Measurements from ENCODE around the gene SUSD1. TPM values are rescaled to one million over a fixed set of nuclear protein-coding genes. Genes with fewer than 3 reads are reported as not detected.
"Not testable (repeated sequence)": the region's sequence is repeated elsewhere in the genome, so short reads cannot be mapped to it uniquely, and the experiment has no call there.

SUSD1 gene
- total RNA-seq, 2 donors from 2014 or later, result 15.1 to 19.0 TPM

GRCh38 chr9:112080831-112081542 lies 94.1 kb downstream of the SUSD1 start:
- intact Hi-C loops (cut with DNase I), result no loop called here
- DNase-seq (ENCODE audit: low spot score), result no peak

DNA sequence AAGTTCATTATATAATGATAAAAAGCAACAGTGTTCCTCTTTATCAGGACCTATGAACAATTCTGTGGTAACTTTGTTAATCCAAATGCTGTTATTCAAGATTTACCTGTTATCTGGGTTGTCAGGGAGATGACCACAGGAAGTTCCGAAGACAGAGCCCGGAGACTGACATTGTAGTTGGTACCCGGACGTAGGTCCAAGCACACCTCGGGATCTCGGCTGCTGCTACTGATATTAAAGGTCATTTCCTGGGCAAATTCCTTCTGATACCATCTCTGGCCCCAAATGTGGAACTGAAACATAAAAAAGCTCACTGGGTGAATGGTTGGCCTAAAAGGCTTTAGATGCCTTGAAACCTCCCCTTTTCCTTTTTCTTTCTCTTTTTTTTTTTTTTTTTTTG lies 96.7 kb downstream of the SUSD1 start:
- intact Hi-C loops (cut with DNase I), result loop anchor here in 1 of 2 donors (2.0 to 10.0 kb wide), 2 partner anchors 184 to 318 kb away; partner anchors contain the start of gene UGCG
- no peak for DNase-seq (ENCODE audit: low spot score)

GRCh38 chr9:112076814-112077213 lies 98.3 kb downstream of the SUSD1 start:
- no peak for DNase-seq (ENCODE audit: low spot score)
- intact Hi-C loops (cut with DNase I), result loop anchor here in 1 of 2 donors (10.0 kb wide), 1 partner anchor 182 kb away; the partner anchor contains the start of gene UGCG

- no peak for DNase-seq (ENCODE audit: low spot score)
- intact Hi-C loops (cut with DNase I), result loop anchor here in 1 of 2 donors (10.0 kb wide), 1 partner anchor 180 kb away; the partner anchor contains the start of gene UGCG
Observed at GRCh38 chr9:112075009-112075378, 100.1 kb downstream of the SUSD1 start.

- intact Hi-C loops (cut with DNase I), result loop anchor here in 1 of 2 donors (10.0 kb wide), 1 partner anchor 180 kb away; the partner anchor contains the start of gene UGCG
- no peak for DNase-seq (ENCODE audit: low spot score)
Observed at GRCh38 chr9:112074250-112075008, 100.7 kb downstream of the SUSD1 start.

- not testable (repeated sequence) for DNase-seq (ENCODE audit: low spot score)
- intact Hi-C loops (cut with DNase I), result loop anchor here in 1 of 2 donors (10.0 kb wide), 1 partner anchor 179 kb away; the partner anchor contains the start of gene UGCG
Observed at GRCh38 chr9:112073639-112074173, 101.4 kb downstream of the SUSD1 start.

DNA sequence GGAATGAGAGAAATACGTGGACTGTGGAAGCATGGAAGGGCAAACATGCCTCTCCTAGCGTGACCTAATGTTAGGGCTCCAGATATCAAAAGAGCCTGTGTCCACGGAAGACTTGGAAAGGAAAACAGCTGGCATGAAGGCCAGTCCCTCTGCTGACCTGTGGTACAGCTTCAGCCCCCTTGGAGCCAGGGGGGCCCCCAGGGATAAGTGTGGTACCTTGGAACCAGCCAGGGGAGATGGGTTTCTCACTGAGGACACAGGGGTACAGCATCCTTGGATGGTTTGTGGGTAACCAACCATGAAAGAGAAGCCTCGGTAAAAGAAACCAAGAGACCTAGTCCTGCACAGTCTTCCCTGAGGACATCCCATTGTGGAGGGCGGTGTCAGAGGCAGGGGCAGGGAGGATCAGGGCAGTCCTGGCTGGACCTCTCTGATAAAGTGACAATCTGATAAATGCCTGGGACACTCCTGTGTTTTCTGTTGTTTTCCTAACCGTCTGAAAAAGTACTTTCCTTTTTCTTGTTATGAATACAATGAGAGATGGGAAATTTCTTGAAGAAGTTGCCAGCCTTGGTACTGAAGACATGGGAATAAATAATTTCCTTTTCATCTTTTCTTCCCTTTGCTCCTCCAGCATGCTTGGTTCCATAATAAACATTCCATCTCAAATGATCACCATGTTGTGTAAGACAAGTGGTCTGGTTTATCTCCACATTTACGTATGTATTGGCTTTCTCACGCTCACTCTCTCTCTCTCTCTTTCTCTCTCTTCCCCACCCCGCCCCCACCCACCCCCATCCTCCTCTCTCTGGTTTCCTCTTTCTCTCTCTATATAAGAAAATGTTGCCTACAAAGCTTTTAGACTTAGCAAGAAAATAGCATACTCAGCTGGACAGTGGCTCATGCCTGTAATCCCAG lies 102.1 kb downstream of the SUSD1 start:
- intact Hi-C loops (cut with DNase I), result loop anchor here in 1 of 2 donors (10.0 kb wide), 1 partner anchor 178 kb away; the partner anchor contains the start of gene UGCG
- DNase-seq (ENCODE audit: low spot score), result no peak

DNA sequence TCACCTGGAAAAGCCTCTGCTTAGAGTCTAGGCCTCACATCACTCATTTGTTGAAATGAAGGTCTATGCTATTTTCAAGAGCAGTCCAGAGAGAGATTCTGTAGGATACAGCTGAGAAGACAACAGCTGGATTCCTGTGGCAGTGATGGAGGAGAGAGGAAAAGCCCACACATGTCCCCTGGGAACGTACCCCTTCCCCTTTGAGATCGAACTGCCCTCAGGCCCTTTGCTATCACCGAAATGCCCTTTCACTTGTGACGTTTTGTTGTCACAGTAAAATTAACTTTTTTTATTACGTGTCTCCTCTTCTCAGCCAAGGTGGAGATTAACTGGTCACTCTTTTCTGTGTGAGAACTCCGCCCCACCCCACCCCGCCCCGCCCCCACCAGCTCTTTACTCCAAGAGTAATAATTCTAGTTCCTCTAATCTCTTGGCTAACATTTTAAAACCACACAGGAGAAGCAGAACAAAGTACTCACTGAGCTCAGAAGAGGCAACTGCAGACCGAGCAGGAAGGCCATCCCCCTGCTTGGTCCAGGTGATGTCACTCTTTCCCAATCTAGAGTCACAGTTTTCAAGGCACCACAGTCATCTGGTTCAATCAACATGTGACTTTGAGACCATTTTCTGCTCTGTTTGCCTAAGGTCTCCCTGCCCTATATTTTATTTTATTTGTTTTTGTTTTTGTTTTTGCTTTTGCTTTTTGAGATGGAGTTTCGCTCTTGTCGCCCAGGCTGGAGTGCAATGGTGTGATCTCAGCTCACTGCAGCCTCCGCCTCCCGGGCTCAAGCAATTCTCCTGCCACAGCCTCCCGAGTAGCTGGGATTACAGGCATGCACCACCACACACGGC lies 105.6 kb downstream of the SUSD1 start:
- intact Hi-C loops (cut with DNase I), result loop anchor here in 1 of 2 donors (10.0 kb wide), 1 partner anchor 175 kb away; the partner anchor contains the start of gene UGCG
- no peak for DNase-seq (ENCODE audit: low spot score)

GRCh38 chr9:112065806-112066606 lies 109.1 kb downstream of the SUSD1 start:
- DNase-seq (ENCODE audit: low spot score), result no peak
- intact Hi-C loops (cut with DNase I), result no loop called here

GRCh38 chr9:112064871-112065270 lies 110.2 kb downstream of the SUSD1 start:
- DNase-seq (ENCODE audit: low spot score), result no peak
- intact Hi-C loops (cut with DNase I), result no loop called here

- intact Hi-C loops (cut with DNase I), result no loop called here
Observed at GRCh38 chr9:112063586-112063985, 111.5 kb downstream of the SUSD1 start.

GRCh38 chr9:112063151-112063550 lies 111.9 kb downstream of the SUSD1 start:
- intact Hi-C loops (cut with DNase I), result no loop called here
- no peak for DNase-seq (ENCODE audit: low spot score)

More at GRCh38 chr9:112063586-112063985, 111.5 kb downstream of the SUSD1 start:
- DNase-seq (ENCODE audit: low spot score), result no peak

DNA sequence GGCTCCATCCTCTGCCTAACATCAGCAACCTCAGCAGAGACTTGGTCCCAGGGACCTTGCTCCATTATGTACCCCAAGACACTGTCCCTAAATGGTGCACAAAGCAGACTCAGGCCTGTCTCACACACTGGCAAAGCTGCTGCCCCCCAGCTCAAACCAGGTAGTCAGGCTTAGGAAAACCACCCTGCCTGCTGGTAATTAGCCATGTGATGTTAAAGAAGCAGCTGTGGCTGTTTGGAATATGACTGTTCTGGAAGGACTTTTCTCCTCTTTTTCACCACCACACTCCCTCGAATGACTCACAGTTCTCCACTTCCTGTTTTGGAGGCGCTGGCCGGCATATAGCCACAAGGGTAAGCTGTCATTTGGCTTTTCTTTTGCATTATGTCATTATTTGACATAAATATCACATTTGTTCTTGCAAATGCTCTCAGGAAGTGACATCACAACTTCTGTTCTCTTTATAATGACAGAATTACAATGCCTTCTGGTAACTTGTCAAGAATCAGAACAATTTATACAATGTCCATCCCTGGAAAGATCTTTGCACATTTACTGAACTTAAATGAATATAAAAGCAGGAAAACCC lies 113.9 kb downstream of the SUSD1 start:
- peak; percentile 88 for DNase-seq (ENCODE audit: low spot score)
- intact Hi-C loops (cut with DNase I), result no loop called here

GRCh38 chr9:112059966-112060320 lies 115.2 kb downstream of the SUSD1 start:
- no peak for DNase-seq (ENCODE audit: low spot score)
- intact Hi-C loops (cut with DNase I), result loop anchor here in 1 of 2 donors (10.0 kb wide), 1 partner anchor 155 kb away; no protein-coding TSS in a partner anchor

GRCh38 chr9:112059145-112059965 lies 115.7 kb downstream of the SUSD1 start:
- DNase-seq (ENCODE audit: low spot score), result no peak
- intact Hi-C loops (cut with DNase I), result loop anchor here in 1 of 2 donors (10.0 kb wide), 1 partner anchor 155 kb away; no protein-coding TSS in a partner anchor

DNA sequence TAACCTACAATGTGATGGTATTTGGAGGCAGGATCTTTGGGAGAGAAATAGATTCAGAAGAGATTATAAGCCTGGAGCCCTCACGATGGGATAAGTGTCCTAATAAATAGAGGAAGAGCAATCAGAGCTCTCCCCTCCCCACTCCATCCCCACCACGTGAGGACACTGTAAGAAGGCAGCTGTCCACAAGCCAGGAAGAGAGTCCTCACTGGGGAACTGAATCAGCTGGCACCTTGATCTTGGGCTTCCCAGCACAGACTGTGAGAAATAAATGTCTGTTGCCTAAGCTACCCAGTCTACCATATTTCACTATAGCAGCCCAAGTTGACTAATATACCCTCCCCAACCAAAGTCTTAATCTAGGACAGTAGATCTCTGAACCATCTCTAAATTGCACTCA lies 118.1 kb downstream of the SUSD1 start:
- DNase-seq (ENCODE audit: low spot score), result no peak
- intact Hi-C loops (cut with DNase I), result loop anchor here in 1 of 2 donors (10.0 kb wide), 1 partner anchor 152 kb away; no protein-coding TSS in a partner anchor
